ENCODE results near the gene PTPRN2. TPM values are rescaled to one million over a fixed set of nuclear protein-coding genes. Genes with fewer than 3 reads are reported as not detected.

PTPRN2 gene
- total RNA-seq, 4 donors from 2014 or later = 2.0 to 9.5 (median 2.6) TPM

GRCh38 chr7:158120716-158121115 lies 466.9 kb downstream of the PTPRN2 start:
- no peak for DNase-seq (ENCODE audit: low spot score)
- no peak for ATAC-seq (ENCODE audit: low FRiP score)
- no peak for TF ChIP-seq CTCF (IDR thresholded peaks at IDR 0.05)

- no peak for TF ChIP-seq CTCF (IDR thresholded peaks at IDR 0.05)
- no peak for DNase-seq (ENCODE audit: low spot score)
- no peak for ATAC-seq (ENCODE audit: low FRiP score)
Observed at GRCh38 chr7:158120316-158120715, 467.3 kb downstream of the PTPRN2 start.

GRCh38 chr7:158117341-158118222 lies 470.0 kb downstream of the PTPRN2 start:
- DNase-seq (ENCODE audit: low spot score) (no peak), ATAC-seq (ENCODE audit: low FRiP score) (no peak)
- no peak for TF ChIP-seq CTCF (IDR thresholded peaks at IDR 0.05)

GRCh38 chr7:158116235-158116634 lies 471.4 kb downstream of the PTPRN2 start:
- ATAC-seq (ENCODE audit: low FRiP score) (no peak), DNase-seq (ENCODE audit: low spot score) (no peak)
- no peak for TF ChIP-seq CTCF (IDR thresholded peaks at IDR 0.05)

GRCh38 chr7:158114056-158114850 lies 473.4 kb downstream of the PTPRN2 start:
- DNase-seq (ENCODE audit: low spot score) (no peak), ATAC-seq (ENCODE audit: low FRiP score) (no peak)
- no peak for TF ChIP-seq CTCF (IDR thresholded peaks at IDR 0.05)

GRCh38 chr7:158113321-158114025 lies 474.1 kb downstream of the PTPRN2 start:
- ATAC-seq (ENCODE audit: low FRiP score) = no peak
- no peak for DNase-seq (ENCODE audit: low spot score)
- no peak for TF ChIP-seq CTCF (IDR thresholded peaks at IDR 0.05)

Measured in omental fat pad (tissue), 4 donors.